HCT116 (cell line): ENCODE results near the gene ANKRD36C.
"Not testable (repeated sequence)": the region's sequence is repeated elsewhere in the genome, so short reads cannot be mapped to it uniquely, and the experiment has no call there.

Experiments used
- CBX3 ChIP-seq: IDR thresholded peaks from 2 replicates; pipeline ENCODE4 v1.6.1; 2012; ENCODE audit warnings: low read depth
- EZH2 ChIP-seq: fragments of 200-600 bp; sonication (generic); IDR thresholded peaks from 2 replicates; pipeline ENCODE4 v1.6.1; 2017; ENCODE audit warnings: antibody characterized with exemption, mixed run types
- EZH2phosphoT487 ChIP-seq: fragments of 200-600 bp; IDR thresholded peaks from 2 replicates; pipeline ENCODE4 v1.6.1; 2018; ENCODE audit warnings: antibody characterized with exemption, borderline replicate concordance
- JUND ChIP-seq: IDR thresholded peaks from 2 replicates; pipeline ENCODE4 v1.6.1; 2012
- POLR2A ChIP-seq: IDR thresholded peaks from 2 replicates; pipeline ENCODE4 v1.7.0; 2011; ENCODE audit warnings: borderline replicate concordance; ENCODE audit not compliant: insufficient read depth, insufficient read length; ENCODE audit errors: extremely low read depth
- POLR2AphosphoS5 ChIP-seq: IDR thresholded peaks from 2 replicates; pipeline ENCODE4 v1.6.1; 2011; ENCODE audit warnings: mild to moderate bottlenecking, low read depth, low read length, moderate library complexity
- RAD21 ChIP-seq: IDR thresholded peaks from 2 replicates; pipeline ENCODE4 v1.6.1; 2012; ENCODE audit warnings: low read depth, mild to moderate bottlenecking
- SRF ChIP-seq: IDR thresholded peaks from 2 replicates; pipeline ENCODE4 v1.6.1; 2012; ENCODE audit warnings: low read depth
- TCF7L2 ChIP-seq: IDR thresholded peaks from 2 replicates; pipeline ENCODE4 v1.7.0; 2011; ENCODE audit warnings: borderline replicate concordance, inconsistent platforms; ENCODE audit not compliant: insufficient read depth, insufficient read length; ENCODE audit errors: extremely low read depth
- YY1 ChIP-seq: IDR thresholded peaks from 2 replicates; pipeline ENCODE4 v1.6.1; 2011; ENCODE audit warnings: low read length, low read depth, moderate library complexity, mild to moderate bottlenecking; ENCODE audit not compliant: insufficient replicate concordance; ENCODE audit errors: extremely low read depth
- ZFX ChIP-seq: fragments of 450-650 bp; IDR thresholded peaks from 2 replicates; pipeline ENCODE4 v1.6.1; 2017
- TF ChIP-seq, protein P1 (sequence below), 3 experiments: fragments of 200-600 bp in 1 of 3; sonication (generic) in 1 of 3; IDR thresholded peaks in 2 of 3; conservative IDR thresholded peaks in 1 of 3; 2 replicates each; pipeline ENCODE4 v1.5.1; 2012 to 2017; ENCODE audit warnings: low read depth in 2 of 3, low read length in 2 of 3, antibody characterized with exemption in 1 of 3, borderline replicate concordance in 1 of 3, control low read depth in 1 of 3, mild to moderate bottlenecking in 1 of 3, mixed read lengths in 1 of 3, mixed run types in 1 of 3, moderate library complexity in 1 of 3; ENCODE audit not compliant: insufficient read depth in 1 of 3
- TF ChIP-seq, protein P2 (sequence below): IDR thresholded peaks from 2 replicates; pipeline ENCODE4 v1.6.1; 2012
- TF ChIP-seq, protein P3 (sequence below): IDR thresholded peaks from 2 replicates; pipeline ENCODE4 v1.6.1; 2012

DNA sequence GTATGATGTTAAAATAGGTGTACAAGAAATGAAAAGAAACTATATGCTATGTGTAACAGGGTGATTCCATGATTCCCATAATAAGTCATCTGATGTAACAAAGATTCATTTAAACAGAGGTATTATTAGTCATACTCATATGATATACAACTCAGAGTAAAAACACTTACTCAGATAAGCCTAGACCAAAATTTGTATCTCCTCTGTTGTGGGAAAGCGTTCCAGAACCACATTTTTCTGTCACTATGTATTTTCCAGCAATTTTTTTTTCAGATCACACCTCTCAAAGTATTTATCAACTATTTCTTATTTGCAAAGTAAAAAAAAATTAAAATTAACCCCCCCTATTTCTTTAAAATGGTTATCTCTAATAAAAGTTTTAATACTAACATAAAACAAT, 43.6 kb downstream of the ANKRD36C start:
- TF ChIP-seq POLR2A, YY1, POLR2AphosphoS5, RAD21, EZH2phosphoT487, SRF, EZH2, ZFX, JUND, TCF7L2, CBX3: not testable (repeated sequence)
- TF ChIP-seq, protein P1, sequence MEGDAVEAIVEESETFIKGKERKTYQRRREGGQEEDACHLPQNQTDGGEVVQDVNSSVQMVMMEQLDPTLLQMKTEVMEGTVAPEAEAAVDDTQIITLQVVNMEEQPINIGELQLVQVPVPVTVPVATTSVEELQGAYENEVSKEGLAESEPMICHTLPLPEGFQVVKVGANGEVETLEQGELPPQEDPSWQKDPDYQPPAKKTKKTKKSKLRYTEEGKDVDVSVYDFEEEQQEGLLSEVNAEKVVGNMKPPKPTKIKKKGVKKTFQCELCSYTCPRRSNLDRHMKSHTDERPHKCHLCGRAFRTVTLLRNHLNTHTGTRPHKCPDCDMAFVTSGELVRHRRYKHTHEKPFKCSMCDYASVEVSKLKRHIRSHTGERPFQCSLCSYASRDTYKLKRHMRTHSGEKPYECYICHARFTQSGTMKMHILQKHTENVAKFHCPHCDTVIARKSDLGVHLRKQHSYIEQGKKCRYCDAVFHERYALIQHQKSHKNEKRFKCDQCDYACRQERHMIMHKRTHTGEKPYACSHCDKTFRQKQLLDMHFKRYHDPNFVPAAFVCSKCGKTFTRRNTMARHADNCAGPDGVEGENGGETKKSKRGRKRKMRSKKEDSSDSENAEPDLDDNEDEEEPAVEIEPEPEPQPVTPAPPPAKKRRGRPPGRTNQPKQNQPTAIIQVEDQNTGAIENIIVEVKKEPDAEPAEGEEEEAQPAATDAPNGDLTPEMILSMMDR (IDR thresholded peaks at IDR 0.05 in 2 of 3, conservative IDR thresholded peaks at IDR 0.05 in 1 of 3; ENCODE audit: borderline replicate concordance in 1 of 3, insufficient read depth in 1 of 3, low read depth in 2 of 3, low read length in 2 of 3): not testable (repeated sequence)
- TF ChIP-seq, protein P2, sequence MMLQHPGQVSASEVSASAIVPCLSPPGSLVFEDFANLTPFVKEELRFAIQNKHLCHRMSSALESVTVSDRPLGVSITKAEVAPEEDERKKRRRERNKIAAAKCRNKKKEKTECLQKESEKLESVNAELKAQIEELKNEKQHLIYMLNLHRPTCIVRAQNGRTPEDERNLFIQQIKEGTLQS: not testable (repeated sequence)
- TF ChIP-seq, protein P3, sequence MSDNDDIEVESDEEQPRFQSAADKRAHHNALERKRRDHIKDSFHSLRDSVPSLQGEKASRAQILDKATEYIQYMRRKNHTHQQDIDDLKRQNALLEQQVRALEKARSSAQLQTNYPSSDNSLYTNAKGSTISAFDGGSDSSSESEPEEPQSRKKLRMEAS: not testable (repeated sequence)
